Right cardiac atrium (tissue), 5 donors: ENCODE results near the gene CHCHD1. TPM values are rescaled to one million over a fixed set of nuclear protein-coding genes. Genes with fewer than 3 reads are reported as not detected.
"Not testable (repeated sequence)": the region's sequence is repeated elsewhere in the genome, so short reads cannot be mapped to it uniquely, and the experiment has no call there.

Experiments used
- ATAC-seq, 2 donors: fragments of 200-7000 bp; cut with Tn5 transposase; one replicate each; pipeline versions ENCODE4 v1.8.0 to v1.9.1; 2020; ENCODE audit warnings: moderate library complexity in 2 of 2, mild to moderate bottlenecking in 1 of 2
- DNase-seq, 3 donors: peaks; one replicate each; pipeline ENCODE4 v3.0.0-alpha.2; 2020
- H3K27ac ChIP-seq: one replicate; pipeline ENCODE4 v1.5.1; 2013; ENCODE audit warnings: mild to moderate bottlenecking, low read length, control low read depth, moderate library complexity
- H3K27me3 ChIP-seq: one replicate; pipeline ENCODE4 v1.6.1; 2013; ENCODE audit not compliant: control insufficient read depth, insufficient read depth
- H3K4me1 ChIP-seq: one replicate; pipeline ENCODE4 v1.6.1; 2013; ENCODE audit warnings: low read length; ENCODE audit not compliant: control insufficient read depth, insufficient read depth
- H3K4me3 ChIP-seq: one replicate; pipeline ENCODE4 v1.5.1; 2013; ENCODE audit warnings: low read length, control low read depth
- H3K9me3 ChIP-seq: one replicate; pipeline ENCODE4 v1.6.1; 2013; ENCODE audit warnings: low read length; ENCODE audit not compliant: control insufficient read depth
- whole genome bisulfite sequencing: extraction: QIAGEN DNeasy Blood & Tissue Kit; methylation state at CpG from one replicate; pipeline ENCODE4 v1.1.7; 2013; 5-methylcytosine and 5-hydroxymethylcytosine counted together
- intact Hi-C, 4 donors: fragments of 100-400 bp; cut with DNase I; formaldehyde crosslinking; loops; one replicate each; pipeline versions ENCODE4 v1.11.0 to v1.14.0; 2022 to 2023
- polyA plus RNA-seq: library from polyadenylated mRNA; stranded (reverse); fragments of 200-250 nt; gene quantifications from one replicate; pipeline ENCODE4 v1.2.3, GENCODE V29; 2013
- total RNA-seq, 4 donors: library from RNA; stranded (reverse); fragmentation: NEBNext Ultra II Directional; extraction: Animal tissue kit (Norgen Biotek cat#: 25700); gene quantifications; one replicate each; pipeline ENCODE4 v1.2.1, GENCODE V29; 2021
- donor health status: healthy with polysubstance abuse.
- donor health status: DM: no; HTN: yes; CAD: no.
- donor health status: DM: no; HTN: no; CAD: no.
- donor health status: DM: no; HTN: yes; CAD: no; lungs with severe emphysema.
- donor health status: DM: yes; HTN: yes; CAD: no.

CHCHD1 gene
- total and polyA plus RNA-seq, 5 donors, result 20.6 to 76.8 (median 23.8) TPM

DNA sequence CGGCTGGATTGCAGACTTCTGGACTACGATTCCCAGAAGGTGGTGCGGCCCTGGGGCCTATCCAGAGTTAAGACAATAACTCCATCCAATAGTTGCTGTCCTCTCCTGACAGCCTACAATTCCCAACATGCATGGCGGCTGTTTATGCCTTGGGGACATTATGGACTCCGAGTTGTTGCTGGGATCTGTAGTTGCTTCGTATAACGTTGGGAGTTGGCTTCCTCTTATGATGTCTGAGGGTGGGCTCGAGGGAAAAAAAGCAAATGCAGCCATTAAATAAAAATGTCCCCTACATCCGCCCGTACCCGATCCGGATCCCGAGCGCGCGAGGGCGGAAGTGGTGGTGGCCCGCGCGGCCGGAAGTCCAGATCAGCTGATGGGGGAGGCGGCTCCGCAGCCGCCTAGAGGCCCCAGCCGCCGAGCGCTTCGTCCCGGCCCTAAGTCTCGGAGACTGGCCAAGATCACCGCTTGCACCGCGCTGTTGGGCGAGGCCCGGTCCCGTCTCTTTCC, 3.4 kb downstream of the CHCHD1 start, which contains the start of gene ZSWIM8:
ZSWIM8 (plus strand) TSS at position 396 of the 510 bp plus-strand sequence. CDS start 273 bp downstream, outside the sequence.
- peaks cover 3% of the 10 kb centered on the region for H3K4me1 ChIP-seq

DNA sequence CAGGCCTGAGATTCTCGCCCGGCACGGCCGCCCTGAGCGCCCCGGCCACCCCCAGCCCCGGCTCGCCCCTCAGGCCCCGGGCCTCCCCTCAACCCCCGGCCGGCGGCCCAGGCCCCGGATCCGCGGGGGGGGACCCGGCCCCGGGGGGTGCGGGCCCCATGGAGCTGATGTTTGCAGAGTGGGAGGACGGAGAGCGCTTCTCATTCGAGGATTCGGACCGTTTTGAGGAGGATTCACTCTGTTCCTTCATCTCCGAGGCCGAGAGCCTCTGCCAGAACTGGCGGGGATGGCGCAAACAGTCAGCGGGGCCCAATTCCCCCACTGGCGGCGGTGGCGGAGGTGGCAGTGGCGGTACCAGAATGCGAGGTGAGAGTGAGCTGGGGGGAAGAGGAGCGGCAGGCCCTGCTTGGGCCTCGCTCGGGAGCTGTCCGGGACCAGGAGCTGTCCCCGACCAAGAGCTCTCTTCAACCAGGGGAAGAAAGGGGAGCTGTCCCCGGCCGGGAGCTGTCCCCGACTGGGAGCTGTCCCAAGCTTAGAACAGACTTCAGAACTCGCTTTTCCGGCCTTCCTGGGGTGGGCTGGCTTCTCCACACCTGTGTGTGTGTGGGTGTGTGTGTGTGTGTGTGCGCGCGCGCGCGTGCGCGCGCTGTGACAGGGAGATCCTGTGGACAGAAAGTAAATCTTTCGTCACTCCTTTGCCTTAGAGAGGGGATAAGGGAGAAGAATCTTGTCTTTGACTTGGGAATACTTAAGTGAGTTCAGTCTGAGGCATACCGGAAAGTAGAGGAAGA, 4.1 kb downstream of the CHCHD1 start:
- Histone ChIP-seq H3K4me3 (peak overlapping the region; percentile 82), H3K27me3 (no peaks in the 10 kb centered on the region), H3K9me3 (no peaks in the 10 kb centered on the region), H3K27ac (peak overlapping the region; percentile 15), H3K4me1 (peaks cover 3% of the 10 kb centered on the region)
- intact Hi-C loops, result no loop called here
- under 1% methylated on average over 54 of the region's 54 CpGs for WGBS
- peak in 1 of 3 donors; percentile 80 for DNase-seq
- peak; percentile 6 to 50 for ATAC-seq

More for the DNA sequence above, 3.4 kb downstream of the CHCHD1 start, which contains the start of gene ZSWIM8:
- Histone ChIP-seq H3K27ac (peak within 1 kb of the TSS; percentile 19), H3K9me3 (no peaks in the 10 kb centered on the region), H3K27me3 (no peaks in the 10 kb centered on the region), H3K4me3 (peak within 1 kb of the TSS; percentile 82)
- WGBS, result under 1% methylated on average over 36 of the region's 36 CpGs
- intact Hi-C loops, result no loop called here
- DNase-seq (peak; percentile 87 to 96 (median 95)), ATAC-seq (peak; percentile 92 to 94)

DNA sequence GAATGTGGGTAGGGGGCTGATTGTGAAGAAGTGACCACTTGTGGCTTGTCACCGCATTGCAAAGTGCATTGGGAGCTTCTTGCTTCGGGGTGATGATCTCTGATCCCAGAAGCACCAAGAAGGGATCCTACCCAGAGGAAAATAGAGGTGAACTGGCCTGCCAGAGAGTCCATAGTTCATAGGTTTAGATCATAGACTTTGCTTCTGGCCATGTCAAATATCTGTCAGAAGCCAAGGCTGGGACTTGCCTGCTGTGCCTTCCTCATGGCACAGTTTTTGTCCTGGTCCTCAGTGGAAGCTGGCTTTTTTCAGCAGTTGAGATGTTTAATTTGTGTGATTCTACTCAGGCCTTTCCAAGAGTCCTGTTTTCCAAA, 4.7 kb downstream of the CHCHD1 start:
- Histone ChIP-seq H3K27ac (no peak overlapping the region), H3K4me1 (no peaks in the 10 kb centered on the region), H3K4me3 (peak overlapping the region; percentile 82), H3K9me3 (no peaks in the 10 kb centered on the region), H3K27me3 (no peaks in the 10 kb centered on the region)
- intact Hi-C loops, result no loop called here
- 3% methylated on average over 2 of the region's 2 CpGs for WGBS
- no peak for ATAC-seq
- no peak for DNase-seq

DNA sequence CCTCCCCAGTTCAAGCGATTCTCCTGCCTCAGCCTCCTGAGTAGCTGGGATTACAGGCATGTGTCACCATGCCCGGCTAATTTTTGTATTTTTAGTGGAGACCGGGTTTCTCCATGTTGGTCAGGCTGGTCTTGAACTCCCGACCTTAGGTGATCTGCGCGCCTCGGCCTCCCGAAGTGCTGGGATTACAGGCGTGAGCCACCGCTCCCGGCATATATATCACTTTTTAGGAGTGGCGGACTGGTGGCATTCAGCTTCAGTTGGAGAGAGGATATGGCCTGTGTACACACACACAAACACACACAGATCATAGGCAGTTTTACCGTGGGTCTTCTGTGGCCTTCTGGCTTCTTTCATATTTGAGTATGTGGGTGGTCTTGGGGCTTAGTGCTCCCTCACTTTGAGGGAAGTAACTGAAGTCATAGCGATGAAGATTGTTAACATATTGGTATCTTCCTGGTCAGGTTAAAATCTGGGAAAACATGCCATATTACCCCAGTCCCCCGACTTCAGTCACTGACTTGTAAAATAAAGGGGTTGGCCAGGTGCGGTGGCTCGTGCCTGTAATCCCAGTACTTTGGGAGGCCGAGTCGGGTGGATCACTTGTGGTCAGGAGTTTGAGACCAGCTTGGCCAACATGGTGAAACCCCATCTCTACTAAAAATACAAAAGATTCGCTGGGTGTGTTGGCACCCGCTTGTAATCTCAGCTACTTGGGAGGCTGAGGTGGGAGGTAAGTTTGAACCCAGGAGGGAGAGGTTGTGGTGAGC, 5.4 kb downstream of the CHCHD1 start:
- H3K9me3 ChIP-seq, H3K27me3 ChIP-seq, H3K4me3 ChIP-seq, ATAC-seq, DNase-seq, H3K27ac ChIP-seq, H3K4me1 ChIP-seq, intact Hi-C loops: not testable (repeated sequence)
- WGBS, result 87% methylated on average over 21 of the region's 21 CpGs

DNA sequence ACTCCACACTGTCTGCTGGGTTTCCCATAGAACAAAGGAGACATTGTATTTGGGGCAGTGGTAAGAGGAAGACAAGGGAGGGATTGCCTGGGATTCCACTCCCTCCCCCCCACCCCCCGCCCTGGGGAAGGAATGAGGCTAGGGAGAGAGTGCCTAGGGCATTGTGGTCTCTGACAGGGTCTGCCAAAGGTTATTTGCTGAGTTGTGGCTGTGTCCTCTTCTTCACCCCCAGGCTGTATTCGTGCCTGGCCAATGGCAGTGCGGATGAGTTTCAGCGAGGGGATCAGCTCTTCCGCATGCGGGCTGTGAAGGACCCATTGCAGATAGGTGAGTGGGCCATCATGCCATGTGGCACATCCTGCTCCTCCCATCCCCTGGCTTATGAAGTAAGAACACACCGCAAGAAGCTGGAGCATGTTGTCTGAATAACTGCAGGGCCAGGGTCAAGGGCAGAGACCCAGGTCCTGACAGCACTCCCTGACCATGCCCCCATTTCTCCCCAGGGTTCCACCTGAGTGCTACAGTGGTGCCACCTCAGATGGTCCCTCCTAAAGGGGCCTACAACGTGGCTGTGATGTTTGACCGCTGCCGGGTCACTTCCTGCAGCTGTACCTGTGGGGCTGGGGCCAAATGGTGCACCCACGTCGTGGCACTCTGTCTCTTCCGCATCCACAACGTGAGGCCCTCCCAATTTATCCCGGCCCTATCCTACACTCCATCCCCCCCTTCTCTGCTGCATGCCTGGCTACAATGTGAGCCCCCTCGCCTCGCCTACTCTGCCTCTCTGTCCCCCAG, 7.2 kb downstream of the CHCHD1 start:
- DNase-seq, result no peak
- Histone ChIP-seq H3K4me3 (no peak overlapping the region), H3K4me1 (no peaks in the 10 kb centered on the region), H3K9me3 (no peaks in the 10 kb centered on the region), H3K27ac (no peak overlapping the region), H3K27me3 (no peaks in the 10 kb centered on the region)
- intact Hi-C loops, result no loop called here
- ATAC-seq, result no peak
- 87% methylated on average over 17 of the region's 17 CpGs for WGBS

DNA sequence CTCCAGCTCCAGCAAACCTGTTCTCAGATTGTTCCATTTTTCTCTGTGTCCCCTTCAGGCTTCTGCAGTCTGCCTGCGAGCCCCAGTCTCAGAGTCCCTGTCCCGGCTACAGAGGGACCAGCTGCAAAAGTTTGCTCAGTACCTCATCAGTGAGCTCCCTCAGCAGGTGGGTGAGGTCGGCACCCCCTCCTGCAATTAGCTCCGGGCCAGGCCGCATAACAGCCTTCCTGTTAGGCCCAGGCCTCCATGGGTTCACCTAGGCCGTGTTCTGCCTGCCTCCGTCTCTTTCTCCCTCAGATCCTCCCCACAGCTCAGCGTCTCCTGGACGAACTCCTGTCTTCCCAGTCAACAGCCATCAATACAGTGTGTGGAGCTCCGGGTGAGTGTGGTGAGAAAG, 7.8 kb downstream of the CHCHD1 start:
- H3K9me3 ChIP-seq, result no peaks in the 10 kb centered on the region
- H3K27me3 ChIP-seq, result no peaks in the 10 kb centered on the region
- DNase-seq (no peak), ATAC-seq (no peak)
- H3K4me1 ChIP-seq, result no peaks in the 10 kb centered on the region
- WGBS, result 88% methylated on average over 10 of the region's 10 CpGs
- no peak overlapping the region for H3K4me3 ChIP-seq
- no peak overlapping the region for H3K27ac ChIP-seq
- intact Hi-C loops, result no loop called here

DNA sequence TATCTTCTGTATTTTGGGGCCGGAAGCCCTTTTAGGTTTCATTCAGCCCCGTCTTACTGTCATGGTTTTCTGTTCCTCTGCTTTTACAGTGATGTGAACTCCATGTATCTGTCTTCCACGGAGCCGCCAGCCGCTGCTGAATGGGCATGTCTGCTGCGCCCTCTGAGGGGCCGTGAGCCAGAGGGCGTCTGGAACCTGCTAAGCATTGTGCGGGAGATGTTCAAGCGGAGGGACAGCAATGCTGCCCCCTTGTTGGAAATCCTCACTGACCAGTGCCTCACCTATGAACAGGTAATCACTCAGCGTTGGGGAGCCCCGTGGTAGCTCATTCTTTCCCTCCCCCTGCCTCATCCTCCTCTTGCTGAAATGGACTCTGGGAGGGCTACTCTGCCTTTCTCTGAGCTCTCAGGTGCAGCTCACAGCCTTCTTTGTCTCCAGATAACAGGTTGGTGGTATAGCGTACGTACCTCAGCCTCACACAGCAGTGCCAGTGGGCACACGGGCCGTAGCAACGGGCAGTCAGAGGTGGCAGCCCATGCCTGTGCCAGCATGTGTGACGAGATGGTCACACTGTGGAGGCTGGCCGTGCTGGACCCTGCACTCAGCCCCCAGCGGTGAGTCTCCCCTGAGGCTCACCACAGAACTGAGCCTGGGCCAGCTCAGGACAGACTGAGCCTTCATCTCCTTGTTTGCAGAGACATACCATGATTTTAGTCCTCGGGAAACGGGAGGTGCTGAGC, 9.2 kb downstream of the CHCHD1 start:
- no peak overlapping the region for H3K27ac ChIP-seq
- no peaks in the 10 kb centered on the region for H3K9me3 ChIP-seq
- no peak overlapping the region for H3K4me3 ChIP-seq
- intact Hi-C loops, result no loop called here
- WGBS, result 92% methylated on average over 22 of the region's 22 CpGs
- ATAC-seq (no peak), DNase-seq (no peak)
- H3K4me1 ChIP-seq, result no peaks in the 10 kb centered on the region
- H3K27me3 ChIP-seq, result no peaks in the 10 kb centered on the region

DNA sequence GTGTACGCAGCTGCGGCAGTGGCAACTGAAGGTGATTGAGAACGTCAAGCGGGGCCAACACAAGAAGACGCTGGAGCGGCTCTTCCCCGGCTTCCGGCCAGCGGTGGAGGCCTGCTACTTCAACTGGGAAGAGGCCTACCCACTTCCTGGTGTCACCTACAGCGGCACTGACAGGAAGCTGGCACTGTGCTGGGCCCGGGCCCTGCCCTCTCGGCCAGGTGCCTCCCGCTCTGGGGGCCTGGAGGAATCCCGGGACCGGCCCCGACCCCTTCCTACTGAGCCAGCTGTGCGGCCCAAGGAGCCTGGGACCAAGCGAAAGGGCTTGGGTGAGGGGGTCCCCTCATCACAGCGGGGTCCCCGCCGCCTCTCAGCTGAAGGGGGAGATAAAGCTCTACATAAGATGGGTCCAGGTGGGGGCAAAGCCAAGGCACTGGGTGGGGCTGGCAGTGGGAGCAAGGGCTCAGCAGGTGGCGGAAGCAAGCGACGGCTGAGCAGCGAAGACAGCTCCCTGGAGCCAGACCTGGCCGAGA, 10.1 kb downstream of the CHCHD1 start:
- Histone ChIP-seq H3K9me3 (no peaks in the 10 kb centered on the region), H3K27ac (no peak overlapping the region), H3K4me1 (no peaks in the 10 kb centered on the region), H3K4me3 (no peak overlapping the region), H3K27me3 (no peaks in the 10 kb centered on the region)
- DNase-seq (peak in 1 of 3 donors; percentile 54), ATAC-seq (peak in 1 of 2 donors; percentile 3)
- intact Hi-C loops, result no loop called here
- 92% methylated on average over 26 of the region's 26 CpGs for WGBS

DNA sequence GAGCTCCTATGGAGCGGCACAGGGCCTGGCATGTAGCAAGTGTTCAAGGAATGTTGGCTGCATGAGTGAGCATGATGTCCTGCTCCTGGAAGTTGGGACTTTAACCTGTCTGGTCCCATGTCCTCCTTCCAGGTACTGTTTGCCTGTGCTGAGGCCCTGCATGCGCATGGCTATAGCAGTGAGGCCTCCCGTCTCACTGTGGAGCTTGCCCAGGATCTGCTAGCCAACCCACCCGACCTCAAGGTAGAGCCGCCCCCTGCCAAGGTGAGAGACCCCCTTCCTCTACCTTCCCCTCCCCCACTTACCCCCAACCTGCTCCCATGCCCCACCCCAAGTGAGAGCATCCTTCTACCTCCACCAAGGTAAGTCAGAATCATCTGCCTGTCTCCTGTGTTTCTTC, 11.6 kb downstream of the CHCHD1 start:
- ATAC-seq, result no peak
- DNase-seq, result no peak
- Histone ChIP-seq H3K27ac (no peak overlapping the region), H3K4me1 (no peaks in the 10 kb centered on the region), H3K9me3 (no peaks in the 10 kb centered on the region), H3K4me3 (no peak overlapping the region), H3K27me3 (no peaks in the 10 kb centered on the region)
- intact Hi-C loops, result no loop called here
- 93% methylated on average over 5 of the region's 5 CpGs for WGBS

DNA sequence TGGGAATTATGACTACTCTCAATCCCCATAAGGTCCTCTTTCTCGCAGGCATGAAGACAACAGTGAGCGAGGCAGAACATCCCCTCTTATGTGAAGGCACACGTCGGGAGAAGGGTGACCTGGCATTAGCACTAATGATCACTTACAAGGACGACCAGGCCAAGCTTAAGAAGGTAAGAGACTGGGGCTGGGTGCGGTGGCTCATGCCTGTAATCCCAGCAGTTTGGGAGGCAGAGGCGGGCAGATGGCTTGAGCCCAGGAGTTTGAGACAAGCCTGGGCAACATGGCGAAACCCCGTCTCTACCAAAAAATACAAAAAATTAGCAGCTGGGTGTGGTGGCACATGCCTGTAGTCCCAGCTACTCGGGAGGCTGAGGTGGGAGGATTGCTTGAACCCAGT, 13.6 kb downstream of the CHCHD1 start:
- H3K27ac ChIP-seq, H3K4me3 ChIP-seq, ATAC-seq, H3K4me1 ChIP-seq, H3K9me3 ChIP-seq, H3K27me3 ChIP-seq, DNase-seq, intact Hi-C loops: not testable (repeated sequence)
- 94% methylated on average over 10 of the region's 10 CpGs for WGBS
